ENCODE data around the gene RHOJ. TPM values are rescaled to one million over a fixed set of nuclear protein-coding genes. Genes with fewer than 3 reads are reported as not detected.

RHOJ gene
- total RNA-seq, 1 donor from 2014 or later, result 1.9 TPM

DNA sequence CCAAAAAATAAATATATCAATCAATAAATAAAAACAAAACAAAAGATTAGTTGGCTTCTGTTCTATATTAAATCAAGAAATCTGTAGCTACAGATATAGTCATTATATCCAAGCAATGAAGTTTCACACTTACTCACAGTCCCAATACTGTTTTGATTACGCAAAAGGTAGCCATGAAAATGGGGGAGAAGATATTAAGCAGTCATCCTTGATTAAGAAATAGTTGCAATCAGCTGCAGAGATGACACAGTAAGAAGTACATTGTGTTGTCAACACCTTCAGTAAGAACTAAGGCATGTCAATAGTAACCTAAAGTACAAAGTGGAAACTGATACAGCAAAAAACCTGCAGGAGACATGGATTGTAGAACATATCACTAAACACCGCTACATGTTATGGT, 11.0 kb upstream of the RHOJ start:
- H3K4me3 Mint-ChIP-seq (ENCODE audit: low read depth), result no peak overlapping the region
- H3K27me3 Mint-ChIP-seq, result no peaks in the 10 kb centered on the region
- peaks cover 3% of the 10 kb centered on the region for H3K4me1 Mint-ChIP-seq (ENCODE audit: low read depth)
- H3K27ac Mint-ChIP-seq, result no peak overlapping the region
- peaks cover 1% of the 10 kb centered on the region for H3K36me3 Mint-ChIP-seq (ENCODE audit: insufficient read depth)
- DNase-seq (ENCODE audit: low spot score, unreplicated experiment), result no peak
- H3K9me3 Mint-ChIP-seq (ENCODE audit: low read depth), result peaks cover 10% of the 10 kb centered on the region
- TF ChIP-seq, protein P1, sequence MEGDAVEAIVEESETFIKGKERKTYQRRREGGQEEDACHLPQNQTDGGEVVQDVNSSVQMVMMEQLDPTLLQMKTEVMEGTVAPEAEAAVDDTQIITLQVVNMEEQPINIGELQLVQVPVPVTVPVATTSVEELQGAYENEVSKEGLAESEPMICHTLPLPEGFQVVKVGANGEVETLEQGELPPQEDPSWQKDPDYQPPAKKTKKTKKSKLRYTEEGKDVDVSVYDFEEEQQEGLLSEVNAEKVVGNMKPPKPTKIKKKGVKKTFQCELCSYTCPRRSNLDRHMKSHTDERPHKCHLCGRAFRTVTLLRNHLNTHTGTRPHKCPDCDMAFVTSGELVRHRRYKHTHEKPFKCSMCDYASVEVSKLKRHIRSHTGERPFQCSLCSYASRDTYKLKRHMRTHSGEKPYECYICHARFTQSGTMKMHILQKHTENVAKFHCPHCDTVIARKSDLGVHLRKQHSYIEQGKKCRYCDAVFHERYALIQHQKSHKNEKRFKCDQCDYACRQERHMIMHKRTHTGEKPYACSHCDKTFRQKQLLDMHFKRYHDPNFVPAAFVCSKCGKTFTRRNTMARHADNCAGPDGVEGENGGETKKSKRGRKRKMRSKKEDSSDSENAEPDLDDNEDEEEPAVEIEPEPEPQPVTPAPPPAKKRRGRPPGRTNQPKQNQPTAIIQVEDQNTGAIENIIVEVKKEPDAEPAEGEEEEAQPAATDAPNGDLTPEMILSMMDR (IDR thresholded peaks at IDR 0.05; ENCODE audit: unreplicated experiment), result no peak

DNA sequence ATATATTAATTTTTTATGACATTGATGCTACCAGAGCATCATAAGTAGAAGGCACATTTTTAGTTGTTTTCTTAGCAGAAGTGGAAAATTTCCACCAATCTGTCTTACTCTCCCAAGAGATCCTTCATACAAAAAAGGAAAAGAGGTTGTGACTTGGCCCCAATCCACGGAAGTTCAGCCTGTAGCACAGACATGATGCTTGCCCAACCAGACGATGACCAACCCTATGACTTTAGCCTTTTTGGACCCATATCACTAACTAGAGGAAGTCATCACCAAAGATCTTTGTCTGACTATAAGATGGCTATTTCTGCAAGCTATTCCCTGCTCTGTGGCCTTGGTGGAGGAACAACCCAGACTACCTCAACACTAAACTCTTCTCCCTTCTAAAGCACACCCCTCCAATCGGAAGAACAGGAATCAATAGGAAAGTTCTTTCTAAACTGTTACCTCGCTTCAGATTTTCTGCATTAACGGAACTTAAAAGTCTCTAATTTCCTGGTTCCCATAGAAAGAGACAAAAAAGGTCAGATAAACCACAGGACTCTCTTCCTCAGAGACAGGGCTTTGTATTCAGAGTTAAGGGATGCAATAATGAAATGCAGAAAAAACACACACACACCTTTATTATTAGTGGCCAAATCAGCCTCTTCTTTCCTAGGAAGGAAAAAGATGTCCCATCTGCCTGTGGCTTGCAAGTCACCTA, 4.1 kb upstream of the RHOJ start:
- Mint-ChIP-seq H3K27ac (no peak overlapping the region), H3K4me1 (ENCODE audit: low read depth) (no peaks in the 10 kb centered on the region), H3K9me3 (ENCODE audit: low read depth) (peaks cover 3% of the 10 kb centered on the region), H3K27me3 (peaks cover 4% of the 10 kb centered on the region), H3K36me3 (ENCODE audit: insufficient read depth) (no peaks in the 10 kb centered on the region), H3K4me3 (ENCODE audit: low read depth) (no peak overlapping the region)
- no peak for DNase-seq (ENCODE audit: low spot score, unreplicated experiment)
- TF ChIP-seq, protein P1 (IDR thresholded peaks at IDR 0.05; ENCODE audit: unreplicated experiment), result no peak

DNA sequence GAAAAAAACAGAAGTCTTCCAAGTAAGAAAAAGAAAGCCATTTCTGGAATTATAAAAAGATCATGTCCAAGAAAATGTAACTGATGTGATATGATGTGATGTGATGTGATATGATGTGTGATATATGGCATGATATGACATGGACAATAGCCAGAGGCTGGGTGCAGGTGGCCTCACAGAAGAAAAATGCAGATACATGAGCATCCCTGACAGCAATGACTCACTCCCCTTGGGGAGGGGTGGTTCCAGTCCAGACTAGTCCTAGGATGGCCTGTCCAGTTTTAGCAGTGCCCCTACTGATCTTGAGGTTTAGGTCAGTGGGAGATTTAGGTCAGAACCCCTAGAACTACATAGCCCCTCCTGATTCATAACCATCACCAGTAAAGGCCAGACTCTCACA, 3.5 kb upstream of the RHOJ start:
- Mint-ChIP-seq H3K36me3 (ENCODE audit: insufficient read depth) (no peaks in the 10 kb centered on the region), H3K27me3 (peaks cover 6% of the 10 kb centered on the region), H3K4me1 (ENCODE audit: low read depth) (no peaks in the 10 kb centered on the region), H3K4me3 (ENCODE audit: low read depth) (no peak overlapping the region), H3K9me3 (ENCODE audit: low read depth) (no peaks in the 10 kb centered on the region), H3K27ac (no peak overlapping the region)
- TF ChIP-seq, protein P1 (IDR thresholded peaks at IDR 0.05; ENCODE audit: unreplicated experiment), result no peak
- no peak for DNase-seq (ENCODE audit: low spot score, unreplicated experiment)

DNA sequence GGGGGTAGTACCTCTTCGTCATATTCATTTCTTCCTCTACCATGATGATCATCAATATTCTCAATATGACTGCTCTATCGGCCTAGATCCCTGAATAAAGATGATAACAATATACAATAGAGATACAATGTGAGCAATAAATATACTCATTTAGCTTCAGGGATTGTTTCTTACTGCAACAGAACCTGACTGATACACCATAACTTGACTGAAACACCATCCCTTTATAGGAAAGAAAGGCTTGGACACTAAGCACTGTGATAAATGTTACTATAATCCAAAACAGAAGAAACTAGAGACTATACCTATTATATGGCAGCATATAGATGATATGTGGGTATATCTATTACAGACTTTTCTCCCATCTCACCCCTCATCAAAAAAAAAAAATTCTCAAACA, 1.2 kb upstream of the RHOJ start:
- Mint-ChIP-seq H3K27ac (no peak overlapping the region), H3K9me3 (ENCODE audit: low read depth) (no peaks in the 10 kb centered on the region), H3K4me1 (ENCODE audit: low read depth) (no peaks in the 10 kb centered on the region), H3K27me3 (peaks cover 13% of the 10 kb centered on the region), H3K36me3 (ENCODE audit: insufficient read depth) (no peaks in the 10 kb centered on the region), H3K4me3 (ENCODE audit: low read depth) (no peak overlapping the region)
- no peak for DNase-seq (ENCODE audit: low spot score, unreplicated experiment)
- TF ChIP-seq, protein P1 (IDR thresholded peaks at IDR 0.05; ENCODE audit: unreplicated experiment), result no peak

DNA sequence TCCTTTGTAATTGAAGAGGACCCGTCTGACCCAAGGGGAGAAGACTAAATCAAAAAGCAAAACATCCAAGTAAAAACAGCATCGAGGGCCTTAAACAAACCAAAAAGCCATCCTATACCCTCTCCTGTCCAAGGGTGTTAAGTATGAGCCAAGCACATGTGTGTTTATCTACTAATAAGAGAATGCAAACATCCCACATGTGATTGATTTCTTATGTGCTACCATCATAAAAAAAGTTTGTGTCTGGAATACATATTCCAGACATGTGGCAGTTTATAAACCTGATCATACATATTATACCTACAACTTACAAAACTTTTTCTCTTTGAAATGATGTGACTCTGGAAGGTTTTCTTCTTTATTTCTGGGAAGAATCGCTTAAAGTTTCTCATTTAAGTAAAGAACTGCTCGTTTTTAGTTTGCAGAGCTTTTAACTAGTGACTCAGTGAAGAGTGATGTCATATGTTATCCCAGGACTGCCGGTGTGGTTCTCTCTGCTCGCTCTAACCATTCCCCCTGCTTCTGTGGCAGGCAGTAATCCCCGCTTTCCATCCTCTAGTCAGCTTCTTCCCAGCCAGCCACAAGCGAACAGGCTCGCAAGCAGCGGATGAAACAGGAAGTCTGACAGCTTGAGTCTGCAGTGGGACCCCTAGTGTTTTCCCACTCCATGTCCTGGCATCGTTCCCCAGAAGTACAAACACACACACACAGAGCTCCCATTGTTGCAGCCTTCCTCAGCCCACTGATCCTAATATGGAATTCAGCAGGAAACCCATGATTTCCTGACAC, 431 bp upstream of the RHOJ start:
- no peaks in the 10 kb centered on the region for H3K9me3 Mint-ChIP-seq (ENCODE audit: low read depth)
- H3K27ac Mint-ChIP-seq, result no peak overlapping the region
- H3K4me1 Mint-ChIP-seq (ENCODE audit: low read depth), result no peaks in the 10 kb centered on the region
- H3K27me3 Mint-ChIP-seq, result peaks cover 13% of the 10 kb centered on the region
- TF ChIP-seq, protein P1 (IDR thresholded peaks at IDR 0.05; ENCODE audit: unreplicated experiment), result peak; percentile 35
- no peak overlapping the region for H3K4me3 Mint-ChIP-seq (ENCODE audit: low read depth)
- peak; percentile 20 for DNase-seq (ENCODE audit: low spot score, unreplicated experiment)
- H3K36me3 Mint-ChIP-seq (ENCODE audit: insufficient read depth), result no peaks in the 10 kb centered on the region
